Measurements from ENCODE around the gene SF3A2.

Gene SF3A2

GRCh38 chr19:2287585-2288337 lies 51.1 kb downstream of the SF3A2 start:
- no peak overlapping the region for H3K27ac ChIP-seq
- H3K9me3 ChIP-seq (ENCODE audit: control insufficient read depth, low read length) = no peaks in the 10 kb centered on the region
- H3K27me3 ChIP-seq (ENCODE audit: control insufficient read depth, insufficient read depth, low read length) = peaks cover 6% of the 10 kb centered on the region
- H3K4me1 ChIP-seq = peaks cover 6% of the 10 kb centered on the region
- H3K4me2 ChIP-seq (ENCODE audit: low read length) = no peak overlapping the region
- H3K36me3 ChIP-seq (ENCODE audit: control insufficient read depth, insufficient read depth, low read length) = no peaks in the 10 kb centered on the region
- H2AFZ ChIP-seq = no peak overlapping the region
- H3K79me2 ChIP-seq = no peaks in the 10 kb centered on the region
- no peak overlapping the region for H3K4me3 ChIP-seq (ENCODE audit: low read depth, low read length)
- TF ChIP-seq CTCF (IDR thresholded peaks at IDR 0.05) = no peak
- no peak overlapping the region for H3K9ac ChIP-seq

DNA sequence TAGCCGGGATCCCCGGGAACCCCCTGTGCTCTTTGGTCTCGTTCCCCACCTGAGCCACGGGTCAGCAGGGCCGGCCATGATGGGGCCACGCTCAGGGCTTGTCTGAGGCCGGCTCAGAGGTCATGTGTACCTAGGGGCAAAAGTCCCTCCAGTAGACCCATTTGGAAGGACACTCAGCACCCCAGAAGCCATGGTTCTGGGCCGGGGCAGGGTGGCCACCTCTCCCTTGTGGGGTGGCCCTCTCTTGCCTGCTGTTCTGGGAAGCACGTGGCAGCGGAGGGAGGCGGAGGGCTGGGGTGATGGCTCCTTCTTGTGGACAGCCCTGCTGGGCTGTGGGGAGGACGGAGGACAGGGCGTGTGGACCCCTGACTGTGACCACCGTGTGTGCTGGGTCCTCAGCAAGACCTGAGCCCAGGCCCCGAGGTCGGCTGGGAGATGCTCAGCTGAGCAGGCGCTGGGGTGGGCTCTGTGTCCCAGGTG lies 51.8 kb downstream of the SF3A2 start:
- Histone ChIP-seq H3K4me3 (ENCODE audit: low read depth, low read length) (no peak overlapping the region), H3K27me3 (ENCODE audit: control insufficient read depth, insufficient read depth, low read length) (peaks cover 6% of the 10 kb centered on the region), H3K4me2 (ENCODE audit: low read length) (no peak overlapping the region), H3K36me3 (ENCODE audit: control insufficient read depth, insufficient read depth, low read length) (no peaks in the 10 kb centered on the region), H3K4me1 (peaks cover 6% of the 10 kb centered on the region), H2AFZ (no peak overlapping the region), H3K9me3 (ENCODE audit: control insufficient read depth, low read length) (no peaks in the 10 kb centered on the region), H3K79me2 (no peaks in the 10 kb centered on the region), H3K27ac (no peak overlapping the region), H3K9ac (no peak overlapping the region)
- no peak for TF ChIP-seq CTCF (IDR thresholded peaks at IDR 0.05)

DNA sequence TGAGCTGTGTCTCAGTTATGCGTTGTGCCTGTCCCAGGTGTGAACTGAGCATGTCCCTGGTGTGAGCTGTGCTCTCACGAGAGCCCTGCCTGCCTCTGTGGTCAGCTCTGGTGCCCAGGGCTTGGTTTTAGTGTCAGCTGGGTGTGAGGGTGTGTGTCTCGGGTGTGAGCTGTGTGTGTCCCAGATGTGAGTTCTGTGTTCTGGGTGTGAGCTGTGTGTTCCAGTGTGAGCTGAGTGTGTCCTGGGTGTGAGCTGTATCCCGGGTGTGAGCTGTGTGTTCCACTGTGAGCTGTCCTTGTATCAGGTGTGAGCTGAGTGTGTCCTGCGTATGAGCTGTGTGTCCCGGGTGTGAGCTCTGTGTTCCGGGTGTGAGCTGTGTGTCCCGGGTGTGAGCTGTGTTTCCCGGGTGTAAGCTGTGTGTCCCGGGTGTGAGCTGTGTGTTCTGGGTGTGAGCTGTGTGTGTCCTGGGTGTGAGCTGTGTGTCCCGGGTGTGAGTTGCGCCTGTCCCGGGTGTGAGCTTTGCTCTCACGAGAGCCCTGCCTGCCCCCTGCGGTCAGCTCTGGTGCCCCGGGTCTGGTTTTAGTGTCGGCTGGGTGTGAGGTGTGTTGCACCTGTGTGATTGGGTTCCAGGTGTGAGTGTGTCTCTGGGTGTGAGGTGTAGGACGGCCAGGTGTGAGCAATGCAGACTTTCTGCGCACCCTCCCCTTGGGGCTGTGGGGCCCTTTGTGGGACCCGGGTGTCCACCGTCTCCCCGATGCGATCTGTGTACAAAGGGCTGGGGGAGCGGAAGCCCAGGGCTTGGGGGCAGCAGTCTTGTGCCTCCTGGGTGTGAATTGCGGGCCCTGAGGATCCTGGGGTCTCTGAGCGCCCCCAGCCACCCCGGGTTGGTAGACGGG lies 52.4 kb downstream of the SF3A2 start:
- no peaks in the 10 kb centered on the region for H3K36me3 ChIP-seq (ENCODE audit: control insufficient read depth, insufficient read depth, low read length)
- H2AFZ ChIP-seq = no peak overlapping the region
- no peak for TF ChIP-seq CTCF (IDR thresholded peaks at IDR 0.05)
- no peak overlapping the region for H3K9ac ChIP-seq
- H3K4me2 ChIP-seq (ENCODE audit: low read length) = no peak overlapping the region
- no peaks in the 10 kb centered on the region for H3K79me2 ChIP-seq
- no peak overlapping the region for H3K4me3 ChIP-seq (ENCODE audit: low read depth, low read length)
- peaks cover 6% of the 10 kb centered on the region for H3K4me1 ChIP-seq
- H3K27me3 ChIP-seq (ENCODE audit: control insufficient read depth, insufficient read depth, low read length) = peaks cover 9% of the 10 kb centered on the region
- no peaks in the 10 kb centered on the region for H3K9me3 ChIP-seq (ENCODE audit: control insufficient read depth, low read length)
- H3K27ac ChIP-seq = peak overlapping the region; percentile 24

- Histone ChIP-seq H3K4me1 (peaks cover 6% of the 10 kb centered on the region), H3K9ac (no peak overlapping the region), H3K79me2 (no peaks in the 10 kb centered on the region), H3K27ac (no peak overlapping the region), H3K36me3 (ENCODE audit: control insufficient read depth, insufficient read depth, low read length) (no peaks in the 10 kb centered on the region), H3K9me3 (ENCODE audit: control insufficient read depth, low read length) (no peaks in the 10 kb centered on the region), H3K27me3 (ENCODE audit: control insufficient read depth, insufficient read depth, low read length) (peaks cover 12% of the 10 kb centered on the region), H2AFZ (peak overlapping the region; percentile 50), H3K4me3 (ENCODE audit: low read depth, low read length) (no peak overlapping the region), H3K4me2 (ENCODE audit: low read length) (peak overlapping the region; percentile 27)
- TF ChIP-seq CTCF (IDR thresholded peaks at IDR 0.05) = no peak
Measured at GRCh38 chr19:2289714-2290435, 53.3 kb downstream of the SF3A2 start.

All from parathyroid adenoma (tissue), 2 donors.